Measurements from ENCODE around the gene PRSS1. TPM values are rescaled to one million over a fixed set of nuclear protein-coding genes. Genes with fewer than 3 reads are reported as not detected.

PRSS1 gene
- total RNA-seq, 4 donors from 2014 or later, result 0.94 TPM; not detected in 3

DNA sequence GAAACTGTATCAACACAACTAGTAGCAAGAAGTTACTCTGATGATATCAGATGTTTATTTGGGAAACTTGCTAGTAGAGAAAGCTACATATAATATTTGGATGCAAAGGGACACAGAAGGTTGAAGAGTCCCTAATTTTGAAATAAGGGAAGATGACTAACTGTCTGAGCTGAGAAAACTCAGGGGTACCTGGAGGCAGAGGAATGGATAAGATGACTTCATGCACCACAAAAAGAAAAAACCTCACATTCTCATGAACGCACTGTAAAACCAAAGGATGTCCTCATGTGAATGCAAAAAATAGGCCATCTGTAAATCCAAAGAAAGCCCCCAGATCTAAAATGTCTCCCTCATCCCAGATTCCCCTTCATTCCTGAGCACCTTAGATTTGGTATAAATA is 50.8 kb downstream of the PRSS1 start:
- ATAC-seq, result no peak
- no peaks in the 10 kb centered on the region for H3K9me3 ChIP-seq
- no peak overlapping the region for H3K27ac ChIP-seq
- WGBS, 2 donors (ENCODE audit: low coverage in 1 of 2), result 87 to 100% methylated on average over 1 of the region's 1 CpG
- H3K27me3 ChIP-seq, result peaks cover 66% of the 10 kb centered on the region
- TF ChIP-seq POLR2A (IDR thresholded peaks at IDR 0.05), result no peak
- no peak for TF ChIP-seq POLR2AphosphoS5 (IDR thresholded peaks at IDR 0.05)
- no peak for TF ChIP-seq CTCF (IDR thresholded peaks at IDR 0.05)
- no peak for TF ChIP-seq EP300 (IDR thresholded peaks at IDR 0.05)
- peaks cover 5 to 21% (median 16%) of the 10 kb centered on the region in 3 donors for H3K4me1 ChIP-seq
- H3K4me3 ChIP-seq, result no peak overlapping the region
- no peaks in the 10 kb centered on the region for H3K36me3 ChIP-seq

DNA sequence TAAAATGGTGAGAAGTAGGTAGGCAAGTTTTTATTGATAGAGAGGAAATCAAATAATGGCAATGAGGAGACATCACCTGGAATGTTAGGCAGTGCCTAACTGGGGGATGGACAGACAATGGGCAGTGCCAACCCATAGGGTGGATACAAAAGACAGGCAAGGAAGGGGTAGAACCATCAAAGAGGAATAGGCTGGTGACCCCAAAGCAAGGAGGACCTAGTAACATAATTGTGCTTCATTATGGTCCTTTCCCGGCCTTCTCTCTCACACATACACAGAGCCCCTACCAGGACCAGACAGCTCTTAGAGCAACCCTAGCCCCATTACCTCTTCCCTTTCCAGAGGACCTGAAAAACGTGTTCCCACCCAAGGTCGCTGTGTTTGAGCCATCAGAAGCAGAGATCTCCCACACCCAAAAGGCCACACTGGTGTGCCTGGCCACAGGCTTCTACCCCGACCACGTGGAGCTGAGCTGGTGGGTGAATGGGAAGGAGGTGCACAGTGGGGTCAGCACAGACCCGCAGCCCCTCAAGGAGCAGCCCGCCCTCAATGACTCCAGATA is 51.5 kb downstream of the PRSS1 start:
- Histone ChIP-seq H3K27ac (no peak overlapping the region), H3K27me3 (peaks cover 66% of the 10 kb centered on the region), H3K4me3 (no peak overlapping the region), H3K36me3 (no peaks in the 10 kb centered on the region), H3K9me3 (no peaks in the 10 kb centered on the region), H3K4me1 (peaks cover 5 to 21% (median 16%) of the 10 kb centered on the region in 3 donors)
- ATAC-seq, result no peak
- no peak for TF ChIP-seq POLR2AphosphoS5 (IDR thresholded peaks at IDR 0.05)
- TF ChIP-seq EP300 (IDR thresholded peaks at IDR 0.05), result no peak
- no peak for TF ChIP-seq CTCF (IDR thresholded peaks at IDR 0.05)
- no peak for TF ChIP-seq POLR2A (IDR thresholded peaks at IDR 0.05)
- WGBS, 2 donors (ENCODE audit: low coverage in 1 of 2), result 86% methylated on average over 1 of the region's 7 CpGs; no CpG with 5 or more reads in 1 of the 2 donors

DNA sequence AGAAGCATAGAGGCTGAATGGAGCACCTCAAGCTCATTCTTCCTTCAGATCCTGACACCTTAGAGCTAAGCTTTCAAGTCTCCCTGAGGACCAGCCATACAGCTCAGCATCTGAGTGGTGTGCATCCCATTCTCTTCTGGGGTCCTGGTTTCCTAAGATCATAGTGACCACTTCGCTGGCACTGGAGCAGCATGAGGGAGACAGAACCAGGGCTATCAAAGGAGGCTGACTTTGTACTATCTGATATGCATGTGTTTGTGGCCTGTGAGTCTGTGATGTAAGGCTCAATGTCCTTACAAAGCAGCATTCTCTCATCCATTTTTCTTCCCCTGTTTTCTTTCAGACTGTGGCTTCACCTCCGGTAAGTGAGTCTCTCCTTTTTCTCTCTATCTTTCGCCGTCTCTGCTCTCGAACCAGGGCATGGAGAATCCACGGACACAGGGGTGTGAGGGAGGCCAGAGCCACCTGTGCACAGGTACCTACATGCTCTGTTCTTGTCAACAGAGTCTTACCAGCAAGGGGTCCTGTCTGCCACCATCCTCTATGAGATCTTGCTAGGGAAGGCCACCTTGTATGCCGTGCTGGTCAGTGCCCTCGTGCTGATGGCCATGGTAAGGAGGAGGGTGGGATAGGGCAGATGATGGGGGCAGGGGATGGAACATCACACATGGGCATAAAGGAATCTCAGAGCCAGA is 52.5 kb downstream of the PRSS1 start:
- Histone ChIP-seq H3K27ac (no peak overlapping the region), H3K4me3 (no peak overlapping the region), H3K36me3 (no peaks in the 10 kb centered on the region), H3K4me1 (peaks cover 5 to 15% (median 11%) of the 10 kb centered on the region in 3 donors), H3K27me3 (peaks cover 66% of the 10 kb centered on the region), H3K9me3 (no peaks in the 10 kb centered on the region)
- 87% methylated on average over 7 of the region's 8 CpGs; no CpG with 5 or more reads in 1 of the 2 donors for WGBS, 2 donors (ENCODE audit: low coverage in 1 of 2)
- no peak for TF ChIP-seq EP300 (IDR thresholded peaks at IDR 0.05)
- TF ChIP-seq POLR2A (IDR thresholded peaks at IDR 0.05), result no peak
- TF ChIP-seq CTCF (IDR thresholded peaks at IDR 0.05), result no peak
- TF ChIP-seq POLR2AphosphoS5 (IDR thresholded peaks at IDR 0.05), result no peak
- ATAC-seq, result no peak

DNA sequence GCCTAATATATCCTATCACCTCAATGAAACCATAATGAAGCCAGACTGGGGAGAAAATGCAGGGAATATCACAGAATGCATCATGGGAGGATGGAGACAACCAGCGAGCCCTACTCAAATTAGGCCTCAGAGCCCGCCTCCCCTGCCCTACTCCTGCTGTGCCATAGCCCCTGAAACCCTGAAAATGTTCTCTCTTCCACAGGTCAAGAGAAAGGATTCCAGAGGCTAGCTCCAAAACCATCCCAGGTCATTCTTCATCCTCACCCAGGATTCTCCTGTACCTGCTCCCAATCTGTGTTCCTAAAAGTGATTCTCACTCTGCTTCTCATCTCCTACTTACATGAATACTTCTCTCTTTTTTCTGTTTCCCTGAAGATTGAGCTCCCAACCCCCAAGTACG is 53.0 kb downstream of the PRSS1 start:
- Histone ChIP-seq H3K4me1 (peaks cover 0 to 9% (median 5%) of the 10 kb centered on the region in 3 donors), H3K36me3 (no peaks in the 10 kb centered on the region), H3K27me3 (peaks cover 66% of the 10 kb centered on the region), H3K27ac (no peak overlapping the region), H3K9me3 (no peaks in the 10 kb centered on the region), H3K4me3 (no peak overlapping the region)
- no peak for ATAC-seq
- no peak for TF ChIP-seq EP300 (IDR thresholded peaks at IDR 0.05)
- TF ChIP-seq POLR2A (IDR thresholded peaks at IDR 0.05), result no peak
- no peak for TF ChIP-seq POLR2AphosphoS5 (IDR thresholded peaks at IDR 0.05)
- no peak for TF ChIP-seq CTCF (IDR thresholded peaks at IDR 0.05)
- WGBS, 2 donors (ENCODE audit: low coverage in 1 of 2), result 61 to 100% methylated on average over 1 to 3 of the region's 3 CpGs

Small RNA genes within 50 kb of the gene (small RNA-seq; reads per million reads assigned to genes)
- gene TRBD1, result 0 reads per million in 4 donors
- 0 reads per million in 4 donors for gene TRBJ1-1
- 0 reads per million in 4 donors for gene TRBJ1-2
- gene TRBJ1-3, result 0 reads per million in 4 donors
- 0 reads per million in 4 donors for gene TRBJ1-4
- gene TRBJ1-5, result 0 reads per million in 4 donors
- gene TRBJ1-6, result 0 reads per million in 4 donors
- gene TRBJ2-1, result 0 reads per million in 4 donors
- 0 reads per million in 4 donors for gene TRBJ2-2
- gene TRBJ2-2P, result 0 reads per million in 4 donors
- 0 to 0.13 (median 0) reads per million in 4 donors for gene TRBJ2-3
- gene TRBJ2-4, result 0 reads per million in 4 donors
- 0 reads per million in 4 donors for gene TRBJ2-5
- gene TRBJ2-6, result 0 reads per million in 4 donors
- 0 reads per million in 4 donors for gene TRBJ2-7

Other genes with a start within 250 kb of the PRSS1 start
- not detected for gene PRSS2, start 21.5 kb downstream of the PRSS1 start, total RNA-seq
- 10 to 100 TPM in 2 of 4 donors, 1 to 10 TPM in 2; 6.0 to 22.1 (median 9.7) TPM for gene EPHB6, start 105.6 kb downstream of the PRSS1 start, total RNA-seq
- under 1 TPM in 1 of 4 donors, not detected in 3; 0.16 TPM for gene TRPV6, start 136.3 kb downstream of the PRSS1 start, total RNA-seq
- under 1 TPM in 1 of 4 donors, not detected in 3; 0.31 TPM for gene TRPV5, start 184.3 kb downstream of the PRSS1 start, total RNA-seq
- gene LLCFC1, start 190.0 kb downstream of the PRSS1 start, total RNA-seq, result not detected
- gene KEL, start 212.9 kb downstream of the PRSS1 start, total RNA-seq, result not detected

Data from gastroesophageal sphincter (tissue), 4 donors.